Measurements from ENCODE around the gene TAL1. TPM values are rescaled to one million over a fixed set of nuclear protein-coding genes. Genes with fewer than 3 reads are reported as not detected.

TAL1 gene
- polyA plus RNA-seq, 3 donors = 0.50 TPM; not detected in 2

GRCh38 chr1:47192458-47193384 is 39.3 kb downstream of the TAL1 start:
- peak overlapping the region in 1 of 7 donors; percentile 70 for H3K27ac Mint-ChIP-seq
- H3K4me3 Mint-ChIP-seq = no peak overlapping the region

More at GRCh38 chr1:47192458-47193384, 39.3 kb downstream of the TAL1 start:
- TF ChIP-seq CTCF (IDR thresholded peaks at IDR 0.05) = peak; percentile 91
- intact Hi-C loops (cut with micrococcal nuclease) = loop anchor here (2.0 to 5.0 kb wide), 3 partner anchors 70 to 515 kb away; no protein-coding TSS in a partner anchor
- 15% methylated on average over 7 of the region's 10 CpGs for WGBS (ENCODE audit: insufficient coverage)
- Histone ChIP-seq H3K27ac (ENCODE audit: low read depth in 1 of 2, low read length in 2 of 2) (no peak overlapping the region), H2AFZ (ENCODE audit: insufficient read depth, low read depth, low read length, poor library complexity, severe bottlenecking) (peak overlapping the region; percentile 13), H4K20me1 (ENCODE audit: insufficient read depth, low read length) (no peaks in the 10 kb centered on the region), H3K4me1 (ENCODE audit: control insufficient read depth in 1 of 2, insufficient read depth in 2 of 2, low read length in 2 of 2) (no peaks in the 10 kb centered on the region), H3K79me2 (ENCODE audit: insufficient read depth, low read length) (no peaks in the 10 kb centered on the region), H3K4me3 (replicated peaks in 1 of 3; ENCODE audit: low read depth in 2 of 3, low read length in 3 of 3) (no peak overlapping the region), H3K9me3 (replicated peaks in 1 of 2; ENCODE audit: control insufficient read depth in 1 of 2, insufficient read depth in 1 of 2, low read length in 2 of 2) (no peaks in the 10 kb centered on the region), H3K9ac (ENCODE audit: insufficient read depth, low read length, poor library complexity, severe bottlenecking) (no peak overlapping the region), H3K4me2 (replicated peaks; ENCODE audit: extremely low read depth, low read length, poor library complexity, severe bottlenecking) (no peak overlapping the region), H3K36me3 (replicated peaks in 1 of 2; ENCODE audit: control insufficient read depth in 1 of 2, insufficient read depth in 2 of 2, low read length in 2 of 2) (no peaks in the 10 kb centered on the region), H3K27me3 (ENCODE audit: control insufficient read depth in 2 of 2, insufficient read depth in 2 of 2, low read length in 2 of 2) (no peaks in the 10 kb centered on the region)
- DNase-seq = peak; percentile 50 to 60 (median 53)
- Mint-ChIP-seq H3K36me3 (no peaks in the 10 kb centered on the region), H3K4me1 (peaks cover 6% of the 10 kb centered on the region), H3K9me3 (peaks cover 0 to under 1% (median 0%) of the 10 kb centered on the region in 7 donors), H3K27me3 (ENCODE audit: low read depth in 3 of 3) (peaks cover 0 to 9% (median 9%) of the 10 kb centered on the region in 3 donors)
